ENCODE results near the gene SOS1.

DNA sequence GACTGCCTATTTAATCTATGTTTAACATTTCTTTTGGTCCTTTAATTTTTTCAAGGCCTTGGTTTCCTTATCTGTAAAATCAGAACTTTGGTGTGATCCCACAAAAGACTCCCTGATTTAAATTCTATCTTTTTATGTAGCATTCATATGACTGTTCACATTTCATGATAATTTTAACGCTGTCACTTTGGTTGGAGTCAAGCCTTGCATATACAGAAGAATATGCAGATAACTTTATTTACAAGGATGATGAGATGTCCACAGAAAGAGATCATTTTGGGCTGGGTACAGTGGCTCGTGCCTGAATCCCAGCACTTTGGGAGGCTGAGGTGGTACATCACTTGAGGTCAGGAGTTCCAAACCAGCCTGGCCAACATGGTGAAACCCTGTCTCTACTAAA lies 38.4 kb upstream of the SOS1 start:
- TF ChIP-seq, protein P1, sequence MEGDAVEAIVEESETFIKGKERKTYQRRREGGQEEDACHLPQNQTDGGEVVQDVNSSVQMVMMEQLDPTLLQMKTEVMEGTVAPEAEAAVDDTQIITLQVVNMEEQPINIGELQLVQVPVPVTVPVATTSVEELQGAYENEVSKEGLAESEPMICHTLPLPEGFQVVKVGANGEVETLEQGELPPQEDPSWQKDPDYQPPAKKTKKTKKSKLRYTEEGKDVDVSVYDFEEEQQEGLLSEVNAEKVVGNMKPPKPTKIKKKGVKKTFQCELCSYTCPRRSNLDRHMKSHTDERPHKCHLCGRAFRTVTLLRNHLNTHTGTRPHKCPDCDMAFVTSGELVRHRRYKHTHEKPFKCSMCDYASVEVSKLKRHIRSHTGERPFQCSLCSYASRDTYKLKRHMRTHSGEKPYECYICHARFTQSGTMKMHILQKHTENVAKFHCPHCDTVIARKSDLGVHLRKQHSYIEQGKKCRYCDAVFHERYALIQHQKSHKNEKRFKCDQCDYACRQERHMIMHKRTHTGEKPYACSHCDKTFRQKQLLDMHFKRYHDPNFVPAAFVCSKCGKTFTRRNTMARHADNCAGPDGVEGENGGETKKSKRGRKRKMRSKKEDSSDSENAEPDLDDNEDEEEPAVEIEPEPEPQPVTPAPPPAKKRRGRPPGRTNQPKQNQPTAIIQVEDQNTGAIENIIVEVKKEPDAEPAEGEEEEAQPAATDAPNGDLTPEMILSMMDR (IDR thresholded peaks at IDR 0.05): no peak
- no peak for TF ChIP-seq EZH2 (IDR thresholded peaks at IDR 0.05; ENCODE audit: borderline replicate concordance, insufficient read depth, low read depth, low read length, poor library complexity, severe bottlenecking)

Measured in B cell (primary cell).